NT2/D1 (cell line): ENCODE data around the gene NPLOC4.

Experiments
- SUZ12 ChIP-seq: IDR thresholded peaks from 2 replicates; pipeline ENCODE4 v1.6.1; 2011; ENCODE audit not compliant: insufficient read length, insufficient read depth; ENCODE audit errors: extremely low read depth
- YY1 ChIP-seq: IDR thresholded peaks from 2 replicates; pipeline ENCODE4 v1.6.1; 2011; ENCODE audit not compliant: insufficient read length, insufficient read depth
- ZNF274 ChIP-seq: IDR thresholded peaks from 2 replicates; pipeline ENCODE4 v1.6.1; 2011; ENCODE audit warnings: mild to moderate bottlenecking, low read depth, low read length

GRCh38 chr17:81529437-81529803 is 107.5 kb downstream of the NPLOC4 start:
- TF ChIP-seq ZNF274 (no peak), YY1 (no peak), SUZ12 (no peak)
